Keratinocyte (primary cell): Measurements from ENCODE around the gene CENPP. TPM values are rescaled to one million over a fixed set of nuclear protein-coding genes. Genes with fewer than 3 reads are reported as not detected.
A peak's percentile ranks its signal among the peaks of the same experiment; 100 is the strongest.

Source experiments
- DNase-seq: peaks from one replicate; pipeline ENCODE4 v3.0.0-alpha.2; 2011; ENCODE audit warnings: low read depth, missing footprints, low spot score
- FAIRE-seq: peaks from 2 replicates; lab custom pipeline; 2011; peaks lifted over from hg19 to GRCh38; lab: Jason Lieb, UNC
- H2AFZ ChIP-seq: 2 replicates; pipeline ENCODE4 v1.6.0; 2012; ENCODE audit warnings: low read length, control low read depth, inconsistent platforms; ENCODE audit not compliant: control insufficient read depth
- H3K27ac ChIP-seq: 2 replicates; pipeline ENCODE4 v1.5.1; 2011; ENCODE audit warnings: low read length; ENCODE audit not compliant: control insufficient read depth, insufficient read depth
- H3K27me3 ChIP-seq: 3 replicates; pipeline ENCODE4 v1.6.0; 2011; ENCODE audit warnings: low read length; ENCODE audit not compliant: control insufficient read depth, insufficient read depth; ENCODE audit errors: extremely low read depth
- H3K36me3 ChIP-seq, 2 experiments: 2 replicates in 1 of 2; 3 replicates in 1 of 2; pipeline ENCODE4 v1.5.1; 2011; ENCODE audit warnings: low read length in 2 of 2, mild to moderate bottlenecking in 1 of 2; ENCODE audit not compliant: control insufficient read depth in 2 of 2, insufficient read depth in 2 of 2; ENCODE audit errors: extremely low read depth in 1 of 2
- H3K4me1 ChIP-seq: 3 replicates; pipeline ENCODE4 v1.5.1; 2011; ENCODE audit warnings: low read length; ENCODE audit not compliant: control insufficient read depth, insufficient read depth; ENCODE audit errors: extremely low read depth
- H3K4me2 ChIP-seq: 3 replicates; pipeline ENCODE4 v1.6.0; 2011; ENCODE audit warnings: low read depth, low read length; ENCODE audit not compliant: control insufficient read depth, insufficient read depth; ENCODE audit errors: extremely low read depth
- H3K4me3 ChIP-seq, 3 experiments: fragments of 200-600 bp in 1 of 3; sonication (generic) in 1 of 3; 2 replicates in 2 of 3; 3 replicates in 1 of 3; pipeline ENCODE4 v1.5.1; 2011 to 2016; ENCODE audit warnings: low read length in 3 of 3, mild to moderate bottlenecking in 3 of 3, control low read depth in 2 of 3, inconsistent platforms in 1 of 3, low read depth in 1 of 3, mixed read lengths in 1 of 3, mixed run types in 1 of 3, moderate library complexity in 1 of 3; ENCODE audit not compliant: control insufficient read depth in 2 of 3, insufficient read depth in 2 of 3; ENCODE audit errors: extremely low read depth in 1 of 3
- H3K79me2 ChIP-seq: 2 replicates; pipeline ENCODE4 v1.6.0; 2012; ENCODE audit warnings: low read length; ENCODE audit not compliant: control insufficient read depth, insufficient read depth
- H3K9ac ChIP-seq: 3 replicates; pipeline ENCODE4 v1.6.0; 2011; ENCODE audit warnings: low read length; ENCODE audit not compliant: control insufficient read depth, insufficient read depth; ENCODE audit errors: extremely low read depth
- H3K9me1 ChIP-seq: 3 replicates; pipeline ENCODE4 v1.6.0; 2011; ENCODE audit warnings: low read length; ENCODE audit not compliant: control insufficient read depth, insufficient read depth; ENCODE audit errors: extremely low read depth
- H3K9me3 ChIP-seq: 2 replicates; pipeline ENCODE4 v1.5.1; 2012; ENCODE audit warnings: low read depth, low read length; ENCODE audit not compliant: control insufficient read depth
- H4K20me1 ChIP-seq: 3 replicates; pipeline ENCODE4 v1.6.0; 2011; ENCODE audit warnings: low read length; ENCODE audit not compliant: control insufficient read depth, insufficient read depth; ENCODE audit errors: extremely low read depth
- CTCF ChIP-seq, 3 experiments: IDR thresholded peaks in 1 of 3; conservative IDR thresholded peaks in 1 of 3; optimal IDR thresholded peaks in 1 of 3; 2 replicates in 2 of 3; 3 replicates in 1 of 3; pipeline versions ENCODE3 to v1.5.1; 2011; ENCODE audit warnings: low read length in 3 of 3, mild to moderate bottlenecking in 3 of 3, moderate library complexity in 2 of 3, control low read depth in 1 of 3, inconsistent platforms in 1 of 3; ENCODE audit not compliant: insufficient read depth in 2 of 3; ENCODE audit errors: extremely low read depth in 1 of 3
- EZH2 ChIP-seq: IDR thresholded peaks from one replicate; pipeline ENCODE4 v1.6.1; 2012; ENCODE audit warnings: inconsistent platforms, mild to moderate bottlenecking, low read length, moderate library complexity
- dilution Hi-C: fragments of 300-500 bp; cut with MboI; formaldehyde crosslinking; loops from one replicate; pipeline ENCODE4 v1.7.0; 2020; ENCODE audit warnings: low sequenced_read_pairs; ENCODE audit not compliant: extremely low pct_ligation_motif_present
- polyA plus RNA-seq, 5 experiments: library from polyadenylated mRNA; depleted of rRNA in 3 of 5; stranded (reverse) in 3 of 5; stranded (forward) in 1 of 5; unstranded in 1 of 5; fragments of >200 nt; gene quantifications; 1 replicate in 1 of 5; 2 replicates in 3 of 5; 3 replicates in 1 of 5; pipeline versions ENCODE4 v1.2.1 to v1.2.3, GENCODE V29; 2011 to 2012; ENCODE audit warnings: missing spikeins in 2 of 5, low read depth in 1 of 5, low replicate concordance in 1 of 5

Gene CENPP
- polyA plus RNA-seq, 1 donor (not counting 4 experiments of a cell fraction or from before 2014, with no cell fraction given): 6.7 TPM

DNA sequence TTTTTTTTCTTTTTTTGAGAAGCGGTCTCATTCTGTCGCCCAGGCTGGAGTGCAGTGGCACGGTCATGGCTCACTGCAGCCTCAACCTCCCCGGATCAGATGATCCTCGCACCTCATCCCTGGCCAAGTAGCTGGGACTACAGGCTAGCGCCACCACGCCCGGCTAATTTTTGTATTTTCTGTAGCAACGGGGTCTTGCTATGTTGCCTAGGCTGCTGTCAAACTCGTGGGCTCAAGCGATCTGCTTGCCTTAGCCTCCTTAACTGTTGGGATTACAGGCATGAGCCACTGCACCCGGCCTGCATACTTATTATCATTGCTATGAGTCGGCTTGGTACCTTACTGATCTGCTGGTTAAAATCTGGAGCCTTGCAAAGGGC lies 31.5 kb upstream of the CENPP start:
- peak overlapping the region; percentile 71 for H2AFZ ChIP-seq
- dilution Hi-C loops: no loop called here
- H3K4me1 ChIP-seq: peaks cover 40% of the 10 kb centered on the region
- FAIRE-seq (no peak), DNase-seq (no peak)
- peak overlapping the region; percentile 88 for H3K9ac ChIP-seq
- H3K79me2 ChIP-seq: peaks cover 45% of the 10 kb centered on the region
- peak overlapping the region; percentile 93 for H3K27ac ChIP-seq
- H4K20me1 ChIP-seq: peaks cover 15% of the 10 kb centered on the region
- no peaks in the 10 kb centered on the region for H3K9me1 ChIP-seq
- no peaks in the 10 kb centered on the region for H3K9me3 ChIP-seq
- H3K4me2 ChIP-seq: peak overlapping the region; percentile 83
- H3K36me3 ChIP-seq: peaks cover 9 to 15% of the 10 kb centered on the region in 2 experiments
- TF ChIP-seq CTCF (optimal IDR thresholded peaks at IDR 0.05 in 1 of 3, IDR thresholded peaks at IDR 0.05 in 1 of 3, conservative IDR thresholded peaks at IDR 0.05 in 1 of 3; ENCODE audit: extremely low read depth in 1 of 3, insufficient read depth in 2 of 3, low read length in 3 of 3): no peak
- no peak for TF ChIP-seq EZH2
- H3K4me3 ChIP-seq: peak overlapping the region; percentile 67 to 78 (median 70)
- no peaks in the 10 kb centered on the region for H3K27me3 ChIP-seq

GRCh38 chr9:92295240-92295790 lies 30.4 kb upstream of the CENPP start:
- Histone ChIP-seq H3K79me2 (peaks cover 34% of the 10 kb centered on the region), H4K20me1 (peaks cover 10% of the 10 kb centered on the region), H3K4me1 (peaks cover 40% of the 10 kb centered on the region), H3K9me3 (no peaks in the 10 kb centered on the region), H3K9me1 (no peaks in the 10 kb centered on the region), H3K4me3 (peak overlapping the region in 1 of 3 experiments; percentile 25), H2AFZ (no peak overlapping the region), H3K9ac (peak overlapping the region; percentile 50), H3K27ac (peak overlapping the region; percentile 93), H3K36me3 (peaks cover 10 to 13% of the 10 kb centered on the region in 2 experiments), H3K27me3 (no peaks in the 10 kb centered on the region), H3K4me2 (peak overlapping the region; percentile 83)
- dilution Hi-C loops: no loop called here
- DNase-seq: no peak
- no peak for FAIRE-seq
- TF ChIP-seq EZH2: no peak
- TF ChIP-seq CTCF (optimal IDR thresholded peaks at IDR 0.05 in 1 of 3, IDR thresholded peaks at IDR 0.05 in 1 of 3, conservative IDR thresholded peaks at IDR 0.05 in 1 of 3; ENCODE audit: extremely low read depth in 1 of 3, insufficient read depth in 2 of 3, low read length in 3 of 3): no peak
